ENCODE data around the gene CDX1.
A peak's percentile ranks its signal among the peaks of the same experiment; 100 is the strongest.

CDX1 gene

GRCh38 chr5:150152636-150153462 is 13.7 kb upstream of the CDX1 start:
- H3K4me1 ChIP-seq (ENCODE audit: insufficient read depth, low read length), result peaks cover 15% of the 10 kb centered on the region
- H3K36me3 ChIP-seq (ENCODE audit: insufficient read depth, low read depth, low read length), result no peaks in the 10 kb centered on the region
- no peaks in the 10 kb centered on the region for H3K27me3 ChIP-seq (ENCODE audit: insufficient read depth, low read length)
- no peak overlapping the region for H3K27ac ChIP-seq (ENCODE audit: low read length)
- H3K9ac ChIP-seq (ENCODE audit: low read depth, low read length), result no peak overlapping the region
- no peak overlapping the region for H3K4me3 ChIP-seq (ENCODE audit: low read length)
- H3K9me3 ChIP-seq (ENCODE audit: insufficient read depth, low read depth, low read length), result no peaks in the 10 kb centered on the region

GRCh38 chr5:150153483-150153882 is 13.1 kb upstream of the CDX1 start:
- Histone ChIP-seq H3K4me3 (ENCODE audit: low read length) (no peak overlapping the region), H3K9me3 (ENCODE audit: insufficient read depth, low read depth, low read length) (no peaks in the 10 kb centered on the region), H3K36me3 (ENCODE audit: insufficient read depth, low read depth, low read length) (no peaks in the 10 kb centered on the region), H3K9ac (ENCODE audit: low read depth, low read length) (no peak overlapping the region), H3K27me3 (ENCODE audit: insufficient read depth, low read length) (no peaks in the 10 kb centered on the region), H3K27ac (ENCODE audit: low read length) (no peak overlapping the region), H3K4me1 (ENCODE audit: insufficient read depth, low read length) (peaks cover 15% of the 10 kb centered on the region)

GRCh38 chr5:150153957-150154617 is 12.5 kb upstream of the CDX1 start:
- Histone ChIP-seq H3K9me3 (ENCODE audit: insufficient read depth, low read depth, low read length) (no peaks in the 10 kb centered on the region), H3K9ac (ENCODE audit: low read depth, low read length) (no peak overlapping the region; the same call in 1 of the 2 replicates), H3K36me3 (ENCODE audit: insufficient read depth, low read depth, low read length) (no peaks in the 10 kb centered on the region), H3K27me3 (ENCODE audit: insufficient read depth, low read length) (no peaks in the 10 kb centered on the region), H3K27ac (ENCODE audit: low read length) (no peak overlapping the region), H3K4me3 (ENCODE audit: low read length) (peak overlapping the region; percentile 52; the same call in 1 of the 2 replicates), H3K4me1 (ENCODE audit: insufficient read depth, low read length) (peaks cover 15% of the 10 kb centered on the region)

- Histone ChIP-seq H3K27me3 (ENCODE audit: insufficient read depth, low read length) (no peaks in the 10 kb centered on the region), H3K27ac (ENCODE audit: low read length) (no peak overlapping the region), H3K9me3 (ENCODE audit: insufficient read depth, low read depth, low read length) (no peaks in the 10 kb centered on the region), H3K4me3 (ENCODE audit: low read length) (peak overlapping the region; percentile 52; the same call in 1 of the 2 replicates), H3K9ac (ENCODE audit: low read depth, low read length) (peak overlapping the region; percentile 7; the same call in 1 of the 2 replicates), H3K36me3 (ENCODE audit: insufficient read depth, low read depth, low read length) (no peaks in the 10 kb centered on the region), H3K4me1 (ENCODE audit: insufficient read depth, low read length) (peaks cover 15% of the 10 kb centered on the region)
Measured at GRCh38 chr5:150154618-150155128, 11.9 kb upstream of the CDX1 start.

DNA sequence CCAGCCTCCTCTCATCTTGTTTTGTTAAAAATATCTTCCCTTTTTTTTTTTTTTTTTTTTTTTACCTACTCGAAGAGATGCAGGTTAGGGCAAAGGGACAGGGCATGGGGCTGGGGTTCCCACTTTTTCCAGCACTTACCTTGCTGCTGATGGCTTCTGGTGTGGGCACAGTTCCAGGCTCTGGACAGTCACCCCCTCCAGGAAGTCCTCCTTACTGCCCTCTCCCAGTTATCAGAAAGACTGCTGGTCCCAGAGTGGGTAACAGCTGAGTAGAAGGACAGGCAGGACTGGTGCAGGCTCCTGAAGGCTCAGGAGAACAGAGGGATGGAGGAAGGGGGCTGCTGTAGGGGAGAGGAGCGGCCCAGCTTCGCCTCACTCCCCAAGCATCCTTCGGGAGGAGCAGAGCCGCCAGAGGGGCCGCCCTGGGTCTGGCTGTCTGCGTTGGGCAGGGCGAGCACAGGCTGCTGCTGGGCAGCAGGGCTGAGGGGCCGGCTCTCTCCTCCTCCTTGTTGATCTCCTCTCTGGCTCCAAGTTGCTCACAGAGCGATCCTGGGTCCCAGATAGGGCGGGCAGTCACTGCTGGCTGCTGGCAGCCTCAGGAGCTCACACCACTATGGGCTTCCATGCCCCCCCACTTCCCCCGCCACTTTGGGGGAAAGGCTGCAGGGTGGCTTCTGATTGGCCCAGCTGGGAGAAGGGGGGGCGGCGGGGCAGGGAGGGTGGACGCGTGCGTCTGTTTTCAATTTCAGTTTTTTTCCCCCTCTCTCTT is 11.1 kb upstream of the CDX1 start, which contains the start of gene PDGFRB:
Gene PDGFRB, minus strand, starts transcription at position 588 of the 769 bp plus-strand sequence. CDS start 18,798 bp downstream, outside the sequence.
- Histone ChIP-seq H3K9ac (ENCODE audit: low read depth, low read length) (peak within 1 kb of the TSS; percentile 40; the same call in 1 of the 2 replicates), H3K36me3 (ENCODE audit: insufficient read depth, low read depth, low read length) (no peaks in the 10 kb centered on the region), H3K9me3 (ENCODE audit: insufficient read depth, low read depth, low read length) (no peaks in the 10 kb centered on the region), H3K27ac (ENCODE audit: low read length) (no peak within 1 kb of the TSS), H3K4me1 (ENCODE audit: insufficient read depth, low read length) (peaks cover 15% of the 10 kb centered on the region), H3K4me3 (ENCODE audit: low read length) (peak within 1 kb of the TSS; percentile 52; the same call in 1 of the 2 replicates), H3K27me3 (ENCODE audit: insufficient read depth, low read length) (no peaks in the 10 kb centered on the region)

- no peaks in the 10 kb centered on the region for H3K36me3 ChIP-seq (ENCODE audit: insufficient read depth, low read depth, low read length)
- no peaks in the 10 kb centered on the region for H3K27me3 ChIP-seq (ENCODE audit: insufficient read depth, low read length)
- H3K9ac ChIP-seq (ENCODE audit: low read depth, low read length), result peak overlapping the region; percentile 40; the same call in 1 of the 2 replicates
- no peaks in the 10 kb centered on the region for H3K9me3 ChIP-seq (ENCODE audit: insufficient read depth, low read depth, low read length)
- H3K4me3 ChIP-seq (ENCODE audit: low read length), result peak overlapping the region; percentile 52; the same call in 1 of the 2 replicates
- peaks cover 15% of the 10 kb centered on the region for H3K4me1 ChIP-seq (ENCODE audit: insufficient read depth, low read length)
- no peak overlapping the region for H3K27ac ChIP-seq (ENCODE audit: low read length)
Measured at GRCh38 chr5:150156027-150156368, 10.6 kb upstream of the CDX1 start.

- Histone ChIP-seq H3K4me1 (ENCODE audit: insufficient read depth, low read length) (peaks cover 15% of the 10 kb centered on the region), H3K36me3 (ENCODE audit: insufficient read depth, low read depth, low read length) (no peaks in the 10 kb centered on the region), H3K9ac (ENCODE audit: low read depth, low read length) (no peak overlapping the region), H3K27ac (ENCODE audit: low read length) (no peak overlapping the region), H3K4me3 (ENCODE audit: low read length) (no peak overlapping the region), H3K27me3 (ENCODE audit: insufficient read depth, low read length) (no peaks in the 10 kb centered on the region), H3K9me3 (ENCODE audit: insufficient read depth, low read depth, low read length) (no peaks in the 10 kb centered on the region)
Measured at GRCh38 chr5:150156540-150156939, 10.0 kb upstream of the CDX1 start.

- H3K4me3 ChIP-seq (ENCODE audit: low read length), result no peak overlapping the region
- H3K4me1 ChIP-seq (ENCODE audit: insufficient read depth, low read length), result peaks cover 15% of the 10 kb centered on the region
- no peak overlapping the region for H3K9ac ChIP-seq (ENCODE audit: low read depth, low read length)
- no peaks in the 10 kb centered on the region for H3K9me3 ChIP-seq (ENCODE audit: insufficient read depth, low read depth, low read length)
- H3K27me3 ChIP-seq (ENCODE audit: insufficient read depth, low read length), result 0 out of 2 replicates have a peak, but pooled peaks cover under 1% of the 10 kb centered on the region
- H3K36me3 ChIP-seq (ENCODE audit: insufficient read depth, low read depth, low read length), result no peaks in the 10 kb centered on the region
- H3K27ac ChIP-seq (ENCODE audit: low read length), result no peak overlapping the region
Measured at GRCh38 chr5:150157168-150157567, 9.4 kb upstream of the CDX1 start.

- no peaks in the 10 kb centered on the region for H3K9me3 ChIP-seq (ENCODE audit: insufficient read depth, low read depth, low read length)
- H3K36me3 ChIP-seq (ENCODE audit: insufficient read depth, low read depth, low read length), result no peaks in the 10 kb centered on the region
- peaks cover 13% of the 10 kb centered on the region for H3K4me1 ChIP-seq (ENCODE audit: insufficient read depth, low read length)
- peaks cover 8% of the 10 kb centered on the region for H3K27me3 ChIP-seq (ENCODE audit: insufficient read depth, low read length)
- H3K4me3 ChIP-seq (ENCODE audit: low read length), result no peak overlapping the region
- no peak overlapping the region for H3K27ac ChIP-seq (ENCODE audit: low read length)
- no peak overlapping the region for H3K9ac ChIP-seq (ENCODE audit: low read depth, low read length)
Measured at GRCh38 chr5:150158170-150158949, 8.2 kb upstream of the CDX1 start.

DNA sequence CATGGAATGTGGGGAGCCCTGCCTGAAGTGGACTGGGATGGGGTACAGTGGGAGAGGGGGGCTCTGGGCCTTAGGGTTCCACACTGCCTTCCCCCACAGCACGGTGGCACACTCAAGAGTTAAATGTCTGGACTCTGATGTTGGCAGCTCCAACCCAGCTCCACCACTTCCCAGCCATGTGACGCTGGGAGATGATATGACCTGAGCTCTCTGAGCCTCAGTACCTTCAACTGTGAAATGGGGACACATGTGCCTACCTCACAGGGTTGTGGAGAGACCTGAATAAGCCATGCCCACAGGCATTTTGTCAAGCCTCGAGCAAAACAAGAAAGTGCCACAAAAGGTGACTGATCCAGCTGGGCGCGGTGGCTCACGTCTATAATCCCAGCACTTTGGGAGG is 7.5 kb upstream of the CDX1 start:
- Histone ChIP-seq H3K9me3 (ENCODE audit: insufficient read depth, low read depth, low read length) (no peaks in the 10 kb centered on the region), H3K9ac (ENCODE audit: low read depth, low read length) (no peak overlapping the region), H3K4me1 (ENCODE audit: insufficient read depth, low read length) (peaks cover 11% of the 10 kb centered on the region; the same call in 1 of the 2 replicates), H3K4me3 (ENCODE audit: low read length) (no peak overlapping the region), H3K27ac (ENCODE audit: low read length) (no peak overlapping the region), H3K36me3 (ENCODE audit: insufficient read depth, low read depth, low read length) (no peaks in the 10 kb centered on the region), H3K27me3 (ENCODE audit: insufficient read depth, low read length) (peaks cover 14% of the 10 kb centered on the region)

Measured in iPS-20b (cell line).